Measurements from ENCODE around the gene RNPEPL1. TPM values are rescaled to one million over a fixed set of nuclear protein-coding genes. Genes with fewer than 3 reads are reported as not detected.

RNPEPL1 gene
- total RNA-seq, 3 donors from 2014 or later = 40.9 to 46.0 (median 42.9) TPM

- DNase-seq (no peak), ATAC-seq (no peak)
- peaks cover 7% of the 10 kb centered on the region for H3K36me3 Mint-ChIP-seq (ENCODE audit: insufficient read depth)
- peaks cover 52% of the 10 kb centered on the region for H3K4me1 Mint-ChIP-seq (ENCODE audit: low read depth)
- H3K4me3 Mint-ChIP-seq = peak overlapping the region; percentile 96
- no peaks in the 10 kb centered on the region for H3K27me3 Mint-ChIP-seq (ENCODE audit: low read depth)
- H3K9me3 Mint-ChIP-seq = no peaks in the 10 kb centered on the region
Observed at GRCh38 chr2:240585681-240586197, 17.5 kb downstream of the RNPEPL1 start.

DNA sequence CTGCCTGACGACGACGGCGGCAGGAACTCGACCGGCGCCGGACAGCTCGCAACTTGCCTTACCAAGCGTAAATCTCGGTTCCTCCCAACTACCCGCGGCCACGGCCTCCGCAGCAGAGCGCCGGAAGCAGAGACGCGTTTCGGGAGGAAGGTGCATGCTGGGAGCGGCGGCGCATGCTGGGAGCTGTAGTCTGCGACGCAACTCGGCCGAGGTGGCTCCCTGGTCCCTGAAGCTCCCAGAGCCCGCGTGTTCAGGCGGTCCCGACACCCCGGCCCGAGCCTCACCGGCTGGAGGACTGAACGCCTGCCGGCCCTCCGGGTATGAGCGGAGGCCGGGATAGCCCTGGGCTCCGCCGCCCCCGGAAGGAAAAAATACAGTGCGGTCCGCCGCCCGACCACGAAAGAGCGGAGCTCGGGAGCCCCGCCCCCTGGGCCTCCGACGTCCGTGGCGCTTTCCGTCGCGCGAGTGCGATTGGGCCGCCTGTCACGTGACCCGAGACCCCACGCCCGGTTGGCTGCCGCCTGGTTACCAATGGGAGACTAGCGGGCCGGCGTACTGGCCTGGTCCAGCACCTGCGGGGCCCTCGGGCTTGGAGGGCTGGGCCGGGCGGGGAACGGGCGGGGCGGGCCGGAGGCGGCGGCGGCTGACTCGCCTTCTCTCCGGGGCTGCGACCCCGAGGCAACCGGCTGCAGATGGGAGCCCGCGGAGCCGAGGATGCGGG, 18.1 kb downstream of the RNPEPL1 start, which contains the start of gene CAPN10:
Gene CAPN10 (plus strand): TSS at position 537 of the 721 bp plus-strand sequence. CDS start 178 bp downstream, at position 715.
- peaks cover 3% of the 10 kb centered on the region for H3K36me3 Mint-ChIP-seq (ENCODE audit: insufficient read depth)
- DNase-seq (peak; percentile 95), ATAC-seq (peak; percentile 92 to 94)
- peaks cover 53% of the 10 kb centered on the region for H3K4me1 Mint-ChIP-seq (ENCODE audit: low read depth)
- H3K9me3 Mint-ChIP-seq = no peaks in the 10 kb centered on the region
- H3K27me3 Mint-ChIP-seq (ENCODE audit: low read depth) = no peaks in the 10 kb centered on the region
- peak within 1 kb of the TSS; percentile 96 for H3K4me3 Mint-ChIP-seq

DNA sequence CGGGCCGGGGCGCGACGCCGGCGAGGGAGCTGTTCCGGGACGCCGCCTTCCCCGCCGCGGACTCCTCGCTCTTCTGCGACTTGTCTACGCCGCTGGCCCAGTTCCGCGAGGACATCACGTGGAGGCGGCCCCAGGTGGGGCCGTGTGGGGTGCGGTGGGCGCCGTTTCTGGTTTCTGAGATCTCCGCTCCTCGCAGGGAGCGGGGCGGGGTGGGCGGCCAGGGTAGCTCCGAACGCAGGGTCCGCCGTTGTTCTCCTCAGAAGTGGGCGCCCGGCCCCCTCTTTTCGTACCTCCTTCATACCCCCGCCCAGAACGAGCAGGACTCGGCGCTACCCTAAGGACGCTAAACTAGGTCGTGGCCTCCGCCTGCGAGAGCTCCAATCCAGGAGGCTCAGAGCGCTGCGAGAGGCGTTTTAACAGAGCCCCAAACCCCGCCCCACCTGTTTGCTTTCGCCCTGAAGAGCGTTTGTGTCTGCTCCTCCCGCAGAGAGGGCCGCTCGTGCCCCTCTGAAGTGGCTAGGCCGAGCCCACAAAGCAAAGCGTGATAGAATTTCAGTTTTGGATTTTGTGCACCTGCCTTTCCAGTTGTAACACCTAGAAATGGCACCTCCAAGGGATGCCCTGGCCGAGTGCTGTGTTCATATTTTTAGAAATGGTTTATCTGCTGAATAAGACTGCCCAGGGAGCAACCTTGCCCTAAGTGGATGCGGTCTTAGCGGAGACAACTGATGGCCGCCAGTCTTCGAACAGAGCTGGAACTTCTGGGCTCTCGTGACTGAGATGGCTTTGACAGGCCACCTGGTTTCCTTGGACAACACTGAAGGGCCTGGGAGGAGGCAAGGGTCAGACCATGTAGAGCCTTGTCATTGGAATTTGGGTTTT, 18.9 kb downstream of the RNPEPL1 start:
- DNase-seq (peak; percentile 49), ATAC-seq (peak; percentile 53 to 57)
- Mint-ChIP-seq H3K27me3 (ENCODE audit: low read depth) (no peaks in the 10 kb centered on the region), H3K4me3 (peak overlapping the region; percentile 94), H3K4me1 (ENCODE audit: low read depth) (peaks cover 51% of the 10 kb centered on the region), H3K36me3 (ENCODE audit: insufficient read depth) (peaks cover 3% of the 10 kb centered on the region), H3K9me3 (no peaks in the 10 kb centered on the region)

- peak overlapping the region; percentile 94 for H3K4me3 Mint-ChIP-seq
- H3K4me1 Mint-ChIP-seq (ENCODE audit: low read depth) = peaks cover 44% of the 10 kb centered on the region
- H3K27me3 Mint-ChIP-seq (ENCODE audit: low read depth) = no peaks in the 10 kb centered on the region
- DNase-seq = no peak
- no peaks in the 10 kb centered on the region for H3K9me3 Mint-ChIP-seq
- peaks cover 6% of the 10 kb centered on the region for H3K36me3 Mint-ChIP-seq (ENCODE audit: insufficient read depth)
- no peak for ATAC-seq
Observed at GRCh38 chr2:240588006-240588655, 19.8 kb downstream of the RNPEPL1 start.

DNA sequence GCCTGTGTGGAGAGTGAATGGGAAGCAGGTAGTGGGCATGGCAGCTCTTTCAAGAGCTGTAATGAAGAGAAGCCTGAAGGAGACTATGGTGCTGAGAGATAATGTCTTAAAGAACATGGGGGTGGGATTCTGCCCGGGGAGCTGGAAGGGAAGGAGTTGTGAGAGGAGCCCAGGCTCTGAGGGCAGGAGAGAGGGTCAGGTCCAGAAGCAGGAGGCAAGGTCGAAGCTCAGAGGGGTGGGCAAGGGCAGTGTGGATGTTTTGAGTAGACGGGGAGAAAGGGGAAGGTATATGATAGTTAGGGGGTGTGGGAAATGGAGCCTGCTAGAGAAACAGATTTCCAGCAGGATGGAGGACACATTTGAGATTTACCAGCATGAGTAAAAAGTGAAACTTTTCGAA, 20.4 kb downstream of the RNPEPL1 start:
- Mint-ChIP-seq H3K9me3 (no peaks in the 10 kb centered on the region), H3K4me3 (peak overlapping the region; percentile 94), H3K36me3 (ENCODE audit: insufficient read depth) (peaks cover 6% of the 10 kb centered on the region), H3K4me1 (ENCODE audit: low read depth) (peaks cover 44% of the 10 kb centered on the region), H3K27me3 (ENCODE audit: low read depth) (no peaks in the 10 kb centered on the region)
- ATAC-seq (no peak), DNase-seq (no peak)

DNA sequence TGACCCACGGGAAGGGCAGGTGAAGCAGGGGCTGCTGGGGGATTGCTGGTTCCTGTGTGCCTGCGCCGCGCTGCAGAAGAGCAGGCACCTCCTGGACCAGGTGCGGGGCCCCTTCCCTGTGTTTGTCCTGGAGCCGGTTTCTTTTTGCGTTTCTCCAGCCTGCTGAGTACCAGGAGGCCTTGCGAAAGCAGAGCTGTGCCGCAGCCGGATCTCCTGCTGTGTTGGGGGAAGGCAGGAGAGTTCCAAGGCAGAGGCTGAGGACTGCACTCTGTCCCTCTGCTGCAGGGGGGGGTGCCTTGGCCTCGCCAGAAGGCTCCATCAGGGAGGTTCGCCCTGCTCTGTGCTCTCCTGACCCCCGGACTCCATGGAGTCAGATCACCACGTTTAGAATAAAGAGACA, 21.1 kb downstream of the RNPEPL1 start:
- peaks cover 6% of the 10 kb centered on the region for H3K36me3 Mint-ChIP-seq (ENCODE audit: insufficient read depth)
- no peak for ATAC-seq
- no peaks in the 10 kb centered on the region for H3K27me3 Mint-ChIP-seq (ENCODE audit: low read depth)

DNA sequence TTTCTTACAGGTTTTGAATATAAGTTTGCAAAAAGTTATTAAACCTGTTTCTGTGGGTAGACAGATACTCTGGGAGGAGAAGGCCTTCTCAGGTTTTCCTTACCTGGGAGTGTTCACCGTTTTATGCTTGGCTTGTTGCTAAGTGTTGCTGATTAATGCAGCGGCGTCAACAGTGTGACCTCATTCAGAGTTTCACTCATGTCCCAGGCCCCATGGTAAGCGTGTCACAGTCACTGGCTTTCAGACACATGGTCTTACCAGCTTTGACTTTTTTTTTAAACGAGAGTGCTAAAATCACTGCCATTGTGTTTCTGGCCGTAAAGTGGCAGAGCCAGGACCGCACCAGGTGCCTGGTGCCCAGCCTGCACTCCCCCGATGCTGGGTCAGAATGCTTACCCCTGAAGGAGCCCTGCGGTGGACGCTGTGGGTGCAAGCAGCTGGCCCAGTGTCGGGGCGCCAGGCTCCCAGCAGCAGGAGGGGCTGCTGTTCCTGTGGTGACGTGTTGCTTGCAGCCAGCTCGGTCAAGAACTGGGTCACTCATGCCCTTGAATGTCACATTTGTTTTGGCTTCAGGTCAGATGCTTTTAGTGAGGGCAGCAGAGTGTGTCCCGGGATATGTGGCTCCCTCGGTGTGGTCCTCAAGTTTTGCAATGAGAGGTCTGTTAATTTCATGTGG, 21.7 kb downstream of the RNPEPL1 start:
- DNase-seq (no peak), ATAC-seq (no peak)
- no peak overlapping the region for H3K4me3 Mint-ChIP-seq
- no peaks in the 10 kb centered on the region for H3K9me3 Mint-ChIP-seq
- no peaks in the 10 kb centered on the region for H3K27me3 Mint-ChIP-seq (ENCODE audit: low read depth)
- peaks cover 36% of the 10 kb centered on the region for H3K4me1 Mint-ChIP-seq (ENCODE audit: low read depth)
- peaks cover 6% of the 10 kb centered on the region for H3K36me3 Mint-ChIP-seq (ENCODE audit: insufficient read depth)

More for the DNA sequence above, 21.1 kb downstream of the RNPEPL1 start:
- Mint-ChIP-seq H3K4me1 (ENCODE audit: low read depth) (peaks cover 42% of the 10 kb centered on the region), H3K4me3 (no peak overlapping the region), H3K9me3 (no peaks in the 10 kb centered on the region)
- no peak for DNase-seq

- no peaks in the 10 kb centered on the region for H3K27me3 Mint-ChIP-seq (ENCODE audit: low read depth)
- H3K36me3 Mint-ChIP-seq (ENCODE audit: insufficient read depth) = peaks cover 7% of the 10 kb centered on the region
- H3K4me3 Mint-ChIP-seq = no peak overlapping the region
- H3K4me1 Mint-ChIP-seq (ENCODE audit: low read depth) = peaks cover 32% of the 10 kb centered on the region
- DNase-seq = no peak
- no peak for ATAC-seq
- no peaks in the 10 kb centered on the region for H3K9me3 Mint-ChIP-seq
Observed at GRCh38 chr2:240590681-240591111, 22.4 kb downstream of the RNPEPL1 start.

- peaks cover 30% of the 10 kb centered on the region for H3K4me1 Mint-ChIP-seq (ENCODE audit: low read depth)
- DNase-seq (no peak), ATAC-seq (no peak)
- no peak overlapping the region for H3K4me3 Mint-ChIP-seq
- H3K36me3 Mint-ChIP-seq (ENCODE audit: insufficient read depth) = peaks cover 7% of the 10 kb centered on the region
- H3K9me3 Mint-ChIP-seq = no peaks in the 10 kb centered on the region
- no peaks in the 10 kb centered on the region for H3K27me3 Mint-ChIP-seq (ENCODE audit: low read depth)
Observed at GRCh38 chr2:240591226-240591625, 22.9 kb downstream of the RNPEPL1 start.

DNA sequence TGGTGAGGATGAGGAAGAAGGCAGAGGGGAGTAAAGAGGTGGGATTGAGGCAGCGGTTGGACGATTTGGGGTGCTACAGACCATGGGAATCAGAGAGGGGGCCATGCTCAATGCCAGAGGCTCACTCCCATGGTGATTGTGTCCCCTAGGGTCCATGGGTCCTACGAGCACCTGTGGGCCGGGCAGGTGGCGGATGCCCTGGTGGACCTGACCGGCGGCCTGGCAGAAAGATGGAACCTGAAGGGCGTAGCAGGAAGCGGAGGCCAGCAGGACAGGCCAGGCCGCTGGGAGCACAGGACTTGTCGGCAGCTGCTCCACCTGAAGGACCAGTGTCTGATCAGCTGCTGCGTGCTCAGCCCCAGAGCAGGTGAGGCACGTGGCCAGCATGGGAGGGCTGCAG, 23.5 kb downstream of the RNPEPL1 start:
- DNase-seq = no peak
- no peak overlapping the region for H3K4me3 Mint-ChIP-seq
- H3K4me1 Mint-ChIP-seq (ENCODE audit: low read depth) = peaks cover 30% of the 10 kb centered on the region
- H3K36me3 Mint-ChIP-seq (ENCODE audit: insufficient read depth) = peaks cover 7% of the 10 kb centered on the region
- no peak for ATAC-seq
- no peaks in the 10 kb centered on the region for H3K27me3 Mint-ChIP-seq (ENCODE audit: low read depth)
- no peaks in the 10 kb centered on the region for H3K9me3 Mint-ChIP-seq

DNA sequence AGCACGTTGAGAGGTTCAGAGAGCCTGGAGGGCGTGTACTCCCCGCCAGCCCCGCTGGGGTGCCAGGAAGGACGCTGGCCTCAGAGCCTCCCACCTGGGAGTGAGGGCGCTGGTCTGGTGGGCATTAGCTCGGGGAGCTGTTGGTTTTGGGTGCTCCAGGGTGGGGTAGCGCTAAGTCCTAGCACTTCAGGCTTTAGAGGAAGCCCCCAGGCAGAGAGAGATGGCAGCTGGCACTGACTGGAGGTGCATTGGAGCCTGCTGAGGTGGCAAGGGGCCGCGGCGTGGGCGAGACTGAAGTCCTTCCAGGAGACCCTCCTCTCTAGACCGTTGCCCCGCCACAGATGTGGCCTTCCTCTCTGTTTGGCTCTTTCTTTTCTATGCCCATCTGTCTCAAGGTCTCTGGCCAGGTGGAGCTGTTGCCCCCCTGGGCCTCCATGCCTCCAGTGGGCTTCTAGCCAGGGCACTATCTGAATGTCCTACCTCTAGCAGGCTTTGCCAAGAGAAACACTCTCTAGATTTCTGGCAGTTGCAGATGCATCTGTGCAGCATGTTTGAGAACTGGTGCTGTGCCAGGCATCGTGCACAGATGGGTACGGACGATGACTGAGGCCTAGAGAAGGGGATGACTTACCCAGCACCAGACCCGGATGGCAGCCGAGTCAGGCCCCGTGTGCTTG, 24.9 kb downstream of the RNPEPL1 start:
- H3K36me3 Mint-ChIP-seq (ENCODE audit: insufficient read depth) = peaks cover 6% of the 10 kb centered on the region
- DNase-seq (no peak), ATAC-seq (no peak)
- H3K27me3 Mint-ChIP-seq (ENCODE audit: low read depth) = no peaks in the 10 kb centered on the region
- no peak overlapping the region for H3K4me3 Mint-ChIP-seq
- H3K9me3 Mint-ChIP-seq = no peaks in the 10 kb centered on the region
- H3K4me1 Mint-ChIP-seq (ENCODE audit: low read depth) = peaks cover 18% of the 10 kb centered on the region

GRCh38 chr2:240593703-240594451, 25.6 kb downstream of the RNPEPL1 start:
- H3K4me3 Mint-ChIP-seq = no peak overlapping the region
- no peaks in the 10 kb centered on the region for H3K9me3 Mint-ChIP-seq
- DNase-seq = no peak
- peaks cover 11% of the 10 kb centered on the region for H3K4me1 Mint-ChIP-seq (ENCODE audit: low read depth)
- no peaks in the 10 kb centered on the region for H3K27me3 Mint-ChIP-seq (ENCODE audit: low read depth)
- ATAC-seq = no peak
- H3K36me3 Mint-ChIP-seq (ENCODE audit: insufficient read depth) = peaks cover 5% of the 10 kb centered on the region

Measured in activated T-cell treated with anti-CD3 and anti-CD28 coated beads, Interleukin-2, amount 50 U/mL, for 4 hours (primary cell).